Nucleus accumbens (tissue), 56 donors: ENCODE measurements around the gene ZNF587B.
A peak's percentile ranks its signal among the peaks of the same experiment; 100 is the strongest.
"Not testable (repeated sequence)": the region's sequence is repeated elsewhere in the genome, so short reads cannot be mapped to it uniquely, and the experiment has no call there.

Source experiments
- DNase-seq, 56 donors: peaks; one replicate each; lab custom pipeline; 2025; lab: John Stamatoyannopoulos, UW

The ZNF587B gene

GRCh38 chr19:57867868-57868492 is 37.9 kb downstream of the ZNF587B start:
- no peak for DNase-seq

- not testable (repeated sequence) for DNase-seq
Measured at GRCh38 chr19:57869655-57870054, 39.6 kb downstream of the ZNF587B start.

- no peak for DNase-seq
Measured at GRCh38 chr19:57870225-57870624, 40.1 kb downstream of the ZNF587B start.

- no peak for DNase-seq
Measured at GRCh38 chr19:57872450-57872849, 42.4 kb downstream of the ZNF587B start.

GRCh38 chr19:57873883-57874799 is 44.0 kb downstream of the ZNF587B start:
- DNase-seq = not testable (repeated sequence)

GRCh38 chr19:57886046-57886445 is 55.9 kb downstream of the ZNF587B start:
- DNase-seq = no peak

- DNase-seq = no peak
Measured at GRCh38 chr19:57887195-57887941, 57.3 kb downstream of the ZNF587B start.

- DNase-seq = peak in 1 of 56 donors; percentile 17
Measured at GRCh38 chr19:57888107-57888559, 58.0 kb downstream of the ZNF587B start.

- peak; percentile 9 to 94 (median 78) for DNase-seq
Measured at GRCh38 chr19:57888560-57889231, 58.6 kb downstream of the ZNF587B start, which contains the start of gene ZNF814. Gene ZNF814, minus strand, starts transcription at chr19:57889037. Its CDS starts 235 bp downstream, at chr19:57888802.

GRCh38 chr19:57890706-57891105 is 60.6 kb downstream of the ZNF587B start:
- not testable (repeated sequence) for DNase-seq
